Uterus (tissue), 2 donors: ENCODE data around the gene MED27.

ENCODE experiments used
- POLR2A ChIP-seq, 2 donors: fragments of 450-650 bp; IDR thresholded peaks; one replicate each; pipeline ENCODE4 v1.6.1; 2016; ENCODE audit warnings: antibody characterized with exemption in 2 of 2, mild to moderate bottlenecking in 1 of 2, moderate library complexity in 1 of 2
- TF ChIP-seq, protein P1 (sequence below), 4 experiments: fragments of 200-600 bp in 2 of 4; fragments of 450-650 bp in 2 of 4; sonication (generic) in 2 of 4; IDR thresholded peaks; one replicate each; pipeline ENCODE4 v1.5.1; 2016 to 2019; ENCODE audit warnings: antibody characterized with exemption in 4 of 4, mild to moderate bottlenecking in 2 of 4, moderate library complexity in 1 of 4

DNA sequence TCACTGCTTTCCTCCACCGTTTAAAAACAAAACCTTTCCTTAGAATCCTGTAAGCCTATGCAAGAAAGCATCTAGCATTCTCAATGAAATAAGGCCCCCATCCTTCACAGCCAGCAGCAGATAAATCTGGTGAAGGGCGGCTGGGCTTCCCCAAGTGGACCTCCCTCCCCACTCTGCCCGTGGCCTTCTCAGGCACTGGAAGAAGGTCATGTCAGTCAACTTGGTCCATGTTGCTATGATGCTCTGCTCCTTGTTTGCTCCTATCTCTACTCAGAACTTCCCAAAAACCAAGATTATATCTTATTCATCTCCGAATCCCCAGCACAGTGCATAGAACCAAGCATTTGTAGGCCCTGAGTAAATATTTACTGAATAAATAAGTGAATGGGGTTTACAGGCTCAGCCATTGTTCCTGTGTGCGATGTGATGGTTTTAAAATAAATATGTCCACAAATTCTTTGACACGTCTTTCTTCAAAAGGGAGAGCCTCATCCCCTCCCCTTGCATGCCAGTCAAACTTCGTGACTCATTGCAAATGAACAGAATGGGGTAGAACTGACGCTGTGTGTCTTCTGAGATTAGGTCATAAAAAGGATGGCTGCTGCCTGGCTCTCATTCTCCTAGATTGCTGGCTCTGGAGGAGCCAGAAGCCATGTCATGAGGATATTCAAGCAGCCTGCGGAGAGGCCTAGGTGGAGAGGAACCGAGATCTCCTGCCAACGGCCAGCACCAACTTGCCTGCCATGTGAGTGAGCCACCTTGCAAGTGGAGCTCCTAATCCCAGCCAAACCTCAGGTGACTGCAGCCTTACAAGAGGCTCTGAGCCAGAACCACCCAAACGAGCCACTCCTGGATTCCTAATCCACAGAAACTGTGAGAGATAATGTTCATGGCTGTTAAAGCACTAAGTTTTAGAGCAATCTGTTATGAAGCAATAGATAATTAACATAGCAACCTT, 70.5 kb downstream of the MED27 start:
- TF ChIP-seq, protein P1, sequence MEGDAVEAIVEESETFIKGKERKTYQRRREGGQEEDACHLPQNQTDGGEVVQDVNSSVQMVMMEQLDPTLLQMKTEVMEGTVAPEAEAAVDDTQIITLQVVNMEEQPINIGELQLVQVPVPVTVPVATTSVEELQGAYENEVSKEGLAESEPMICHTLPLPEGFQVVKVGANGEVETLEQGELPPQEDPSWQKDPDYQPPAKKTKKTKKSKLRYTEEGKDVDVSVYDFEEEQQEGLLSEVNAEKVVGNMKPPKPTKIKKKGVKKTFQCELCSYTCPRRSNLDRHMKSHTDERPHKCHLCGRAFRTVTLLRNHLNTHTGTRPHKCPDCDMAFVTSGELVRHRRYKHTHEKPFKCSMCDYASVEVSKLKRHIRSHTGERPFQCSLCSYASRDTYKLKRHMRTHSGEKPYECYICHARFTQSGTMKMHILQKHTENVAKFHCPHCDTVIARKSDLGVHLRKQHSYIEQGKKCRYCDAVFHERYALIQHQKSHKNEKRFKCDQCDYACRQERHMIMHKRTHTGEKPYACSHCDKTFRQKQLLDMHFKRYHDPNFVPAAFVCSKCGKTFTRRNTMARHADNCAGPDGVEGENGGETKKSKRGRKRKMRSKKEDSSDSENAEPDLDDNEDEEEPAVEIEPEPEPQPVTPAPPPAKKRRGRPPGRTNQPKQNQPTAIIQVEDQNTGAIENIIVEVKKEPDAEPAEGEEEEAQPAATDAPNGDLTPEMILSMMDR (IDR thresholded peaks at IDR 0.05): no peak
- no peak for TF ChIP-seq POLR2A (IDR thresholded peaks at IDR 0.05)
